MCF 10A (cell line): ENCODE results near the gene VAT1L. TPM values are rescaled to one million over a fixed set of nuclear protein-coding genes. Genes with fewer than 3 reads are reported as not detected.
A peak's percentile ranks its signal among the peaks of the same experiment; 100 is the strongest.

Experiments used
- BruUV-seq: library from RNA; stranded (reverse); fragments of 400-500 nt; replicated peaks from 2 replicates; lab custom pipeline; 2021; lab: Mats Ljungman, UMichigan
- CTCF ChIA-PET: fragments of 300-600 bp; sonication (Branson Sonifier 250); formaldehyde crosslinking; extraction: SDS; loops from one replicate; lab custom pipeline; 2021; ENCODE audit warnings: antibody characterized with exemption, inconsistent platforms; lab: Yijun Ruan, JAX
- POLR2A ChIA-PET: fragments of 300-600, 350-650 bp; sonication (Branson Sonifier 250); formaldehyde crosslinking; extraction: SDS; loops from one replicate; lab custom pipeline; 2020; ENCODE audit warnings: antibody characterized with exemption, inconsistent platforms; lab: Yijun Ruan, JAX
- DNase-seq: peaks from one replicate; pipeline ENCODE4 v3.0.0-alpha.2; 2018; ENCODE audit not compliant: unreplicated experiment
- H3K27ac Mint-ChIP-seq: one replicate; pipeline ENCODE4 v1.8.0; 2022; ENCODE audit warnings: mild to moderate bottlenecking, low read depth, mixed read lengths; ENCODE audit not compliant: unreplicated experiment
- H3K27me3 Mint-ChIP-seq: one replicate; pipeline ENCODE4 v1.8.0; 2022; ENCODE audit warnings: mixed read lengths; ENCODE audit not compliant: insufficient read depth, unreplicated experiment
- H3K36me3 Mint-ChIP-seq: one replicate; pipeline ENCODE4 v1.8.0; 2022; ENCODE audit warnings: mild to moderate bottlenecking, moderate library complexity, mixed read lengths; ENCODE audit not compliant: insufficient read depth, unreplicated experiment
- H3K4me1 Mint-ChIP-seq: one replicate; pipeline ENCODE4 v1.8.0; 2022; ENCODE audit warnings: mixed read lengths; ENCODE audit not compliant: insufficient read depth, unreplicated experiment
- H3K4me3 Mint-ChIP-seq: one replicate; pipeline ENCODE4 v1.8.0; 2022; ENCODE audit warnings: mild to moderate bottlenecking, moderate library complexity, mixed read lengths; ENCODE audit not compliant: unreplicated experiment
- H3K9me3 Mint-ChIP-seq: one replicate; pipeline ENCODE4 v1.8.0; 2022; ENCODE audit warnings: mixed read lengths; ENCODE audit not compliant: unreplicated experiment
- intact Hi-C: fragments of 100-400 bp; cut with micrococcal nuclease; formaldehyde crosslinking; loops from 2 replicates; pipeline ENCODE4 v1.14.1; 2022
- total RNA-seq: library from RNA; stranded (reverse); gene quantifications from 2 replicates; pipeline ENCODE4 v1.2.3, GENCODE V29; 2022
- TF ChIP-seq, protein P1 (sequence below): fragments of 200-600 bp; IDR thresholded peaks from one replicate; pipeline ENCODE4 v1.8.0; 2022; ENCODE audit warnings: antibody characterized with exemption, mild to moderate bottlenecking; ENCODE audit not compliant: unreplicated experiment

VAT1L gene
- total RNA-seq, 1 experiment from 2014 or later: 1.1 TPM

DNA sequence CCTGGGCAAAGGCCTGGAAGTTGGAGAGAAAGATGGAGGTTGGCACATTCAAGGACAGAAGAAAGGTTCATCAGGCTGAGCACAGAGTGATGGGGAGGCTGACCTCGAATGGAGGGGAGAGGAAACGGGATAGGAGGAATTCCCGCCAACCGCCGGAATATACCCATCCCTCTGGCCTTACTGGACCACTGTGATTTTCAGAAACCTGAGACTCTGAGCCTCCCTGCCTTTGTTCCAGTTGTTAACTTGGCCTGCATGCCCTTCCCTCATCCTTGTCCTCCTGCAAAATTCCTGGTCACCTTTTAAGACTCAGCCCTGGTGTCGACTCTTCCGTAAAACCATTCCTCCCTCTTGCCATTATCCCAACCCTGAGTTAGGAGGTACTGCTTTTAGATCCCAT lies 107.6 kb downstream of the VAT1L start:
- Mint-ChIP-seq H3K27me3 (no peaks in the 10 kb centered on the region), H3K36me3 (no peaks in the 10 kb centered on the region), H3K27ac (no peak overlapping the region), H3K4me1 (no peaks in the 10 kb centered on the region), H3K9me3 (no peaks in the 10 kb centered on the region), H3K4me3 (no peak overlapping the region)
- CTCF ChIA-PET: no interaction called here
- no TSS peak for BruUV-seq
- TF ChIP-seq, protein P1, sequence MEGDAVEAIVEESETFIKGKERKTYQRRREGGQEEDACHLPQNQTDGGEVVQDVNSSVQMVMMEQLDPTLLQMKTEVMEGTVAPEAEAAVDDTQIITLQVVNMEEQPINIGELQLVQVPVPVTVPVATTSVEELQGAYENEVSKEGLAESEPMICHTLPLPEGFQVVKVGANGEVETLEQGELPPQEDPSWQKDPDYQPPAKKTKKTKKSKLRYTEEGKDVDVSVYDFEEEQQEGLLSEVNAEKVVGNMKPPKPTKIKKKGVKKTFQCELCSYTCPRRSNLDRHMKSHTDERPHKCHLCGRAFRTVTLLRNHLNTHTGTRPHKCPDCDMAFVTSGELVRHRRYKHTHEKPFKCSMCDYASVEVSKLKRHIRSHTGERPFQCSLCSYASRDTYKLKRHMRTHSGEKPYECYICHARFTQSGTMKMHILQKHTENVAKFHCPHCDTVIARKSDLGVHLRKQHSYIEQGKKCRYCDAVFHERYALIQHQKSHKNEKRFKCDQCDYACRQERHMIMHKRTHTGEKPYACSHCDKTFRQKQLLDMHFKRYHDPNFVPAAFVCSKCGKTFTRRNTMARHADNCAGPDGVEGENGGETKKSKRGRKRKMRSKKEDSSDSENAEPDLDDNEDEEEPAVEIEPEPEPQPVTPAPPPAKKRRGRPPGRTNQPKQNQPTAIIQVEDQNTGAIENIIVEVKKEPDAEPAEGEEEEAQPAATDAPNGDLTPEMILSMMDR: no peak
- no peak for DNase-seq
- POLR2A ChIA-PET: no interaction called here
- intact Hi-C loops: no loop called here

DNA sequence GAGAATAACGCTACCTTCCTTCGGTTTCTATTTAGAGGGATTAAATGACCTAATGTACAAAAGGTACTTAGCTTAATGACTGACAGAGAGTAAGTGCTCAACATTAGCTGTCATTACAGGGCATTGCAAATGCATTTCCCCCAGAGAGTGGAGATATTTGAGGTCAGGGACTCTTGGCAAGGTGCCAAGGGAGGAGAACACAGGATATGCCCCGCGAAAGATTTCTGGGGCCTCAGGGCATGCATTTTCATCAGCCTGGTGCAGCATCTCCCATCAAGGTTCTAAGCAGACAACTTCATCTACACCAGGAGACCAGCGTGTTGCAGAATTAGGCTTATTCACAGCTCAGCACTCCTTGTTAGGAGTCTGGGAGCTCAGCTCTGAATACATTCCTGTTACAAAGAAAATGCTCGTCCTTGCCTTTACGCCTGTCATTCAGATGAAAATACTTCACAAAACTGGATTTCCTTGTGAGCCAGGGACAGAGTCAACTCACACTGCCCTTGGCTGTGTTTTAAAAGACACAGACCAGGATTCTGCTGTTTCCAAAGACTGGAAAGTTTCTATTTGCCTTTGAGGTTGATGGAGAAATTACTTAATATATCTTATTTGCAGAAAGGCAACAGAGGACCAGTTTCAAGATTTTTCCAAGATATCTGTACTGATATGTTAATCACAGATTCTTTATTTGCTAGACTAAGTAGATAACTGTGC lies 108.2 kb downstream of the VAT1L start:
- intact Hi-C loops: no loop called here
- no peak overlapping the region for H3K27ac Mint-ChIP-seq
- H3K4me3 Mint-ChIP-seq: no peak overlapping the region
- no peak for DNase-seq
- POLR2A ChIA-PET: no interaction called here
- BruUV-seq: no TSS peak
- CTCF ChIA-PET: no interaction called here
- no peaks in the 10 kb centered on the region for H3K27me3 Mint-ChIP-seq
- no peaks in the 10 kb centered on the region for H3K36me3 Mint-ChIP-seq
- TF ChIP-seq, protein P1: no peak
- no peaks in the 10 kb centered on the region for H3K4me1 Mint-ChIP-seq
- H3K9me3 Mint-ChIP-seq: no peaks in the 10 kb centered on the region

DNA sequence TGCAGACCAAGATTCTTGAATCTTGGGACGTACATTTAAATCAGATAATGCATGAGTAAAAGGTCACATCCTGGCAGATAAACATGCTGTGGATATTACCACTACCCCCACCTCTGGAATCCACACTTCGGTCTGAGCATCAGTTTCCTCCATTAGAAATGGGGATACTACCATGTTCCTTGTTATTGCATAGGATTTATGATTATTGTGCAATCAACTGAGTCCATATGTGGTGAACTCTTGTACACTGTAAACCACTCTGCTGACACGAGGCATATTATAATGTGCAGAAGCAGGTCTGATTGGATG lies 108.7 kb downstream of the VAT1L start:
- no peak overlapping the region for H3K27ac Mint-ChIP-seq
- no peaks in the 10 kb centered on the region for H3K9me3 Mint-ChIP-seq
- BruUV-seq: no TSS peak
- H3K4me3 Mint-ChIP-seq: no peak overlapping the region
- CTCF ChIA-PET: no interaction called here
- no peaks in the 10 kb centered on the region for H3K27me3 Mint-ChIP-seq
- TF ChIP-seq, protein P1: no peak
- intact Hi-C loops: no loop called here
- H3K36me3 Mint-ChIP-seq: no peaks in the 10 kb centered on the region
- DNase-seq: peak; percentile 22
- POLR2A ChIA-PET: no interaction called here
- no peaks in the 10 kb centered on the region for H3K4me1 Mint-ChIP-seq

DNA sequence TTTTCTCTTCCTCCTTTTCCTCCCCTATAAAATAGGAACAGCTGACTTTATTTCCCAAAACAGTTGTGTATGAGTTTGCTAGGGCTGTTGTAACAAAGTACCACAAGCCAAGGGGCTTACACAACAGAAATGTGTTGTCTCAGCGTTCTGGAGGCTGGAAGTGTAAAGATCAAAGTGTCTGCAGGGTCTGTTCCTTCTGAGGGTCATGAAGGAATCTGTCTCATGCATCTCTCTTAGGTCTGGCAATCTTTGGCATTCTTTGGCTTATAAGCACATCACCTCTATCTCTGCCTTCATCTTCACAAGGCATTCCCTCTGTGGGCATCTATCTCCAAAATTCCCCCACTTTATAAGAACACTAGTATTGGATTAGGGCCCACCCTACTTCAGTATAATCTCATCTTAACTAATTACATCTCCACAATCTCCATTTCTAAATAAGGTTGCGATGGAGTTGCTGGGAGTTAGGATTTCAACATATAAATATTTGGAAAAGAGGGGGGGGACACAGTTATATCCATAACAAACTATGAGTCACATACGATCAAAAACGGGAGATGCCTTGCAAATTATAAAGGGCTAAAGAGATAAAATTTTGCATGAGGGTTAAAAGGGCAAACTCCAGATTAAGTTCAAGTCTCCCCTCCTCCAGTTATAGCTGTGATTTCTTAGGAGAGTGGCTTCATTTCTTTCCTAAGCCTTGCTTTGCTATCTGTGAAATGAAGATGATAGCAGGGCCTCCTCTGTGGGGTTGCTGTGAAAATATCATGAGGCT lies 109.7 kb downstream of the VAT1L start:
- intact Hi-C loops: no loop called here
- ChIA-PET CTCF (interaction anchor here (0.5 to 0.8 kb wide), 4 partner anchors 16 to 917 kb away, joined by 3 read pairs; no protein-coding TSS in a partner anchor), POLR2A (no interaction called here)
- H3K36me3 Mint-ChIP-seq: no peaks in the 10 kb centered on the region
- no peaks in the 10 kb centered on the region for H3K9me3 Mint-ChIP-seq
- no peaks in the 10 kb centered on the region for H3K4me1 Mint-ChIP-seq
- no peak overlapping the region for H3K27ac Mint-ChIP-seq
- H3K27me3 Mint-ChIP-seq: no peaks in the 10 kb centered on the region
- H3K4me3 Mint-ChIP-seq: no peak overlapping the region
- TF ChIP-seq, protein P1: no peak
- no peak for DNase-seq
- no TSS peak for BruUV-seq
